Liver (tissue), 2 donors: ENCODE results near the gene LGALS9.

ENCODE experiments used
- GABPA ChIP-seq, 2 donors: IDR thresholded peaks in 1 of 2; conservative IDR thresholded peaks in 1 of 2; 2 replicates each; pipeline ENCODE4 v1.6.1; 2016; ENCODE audit warnings: antibody characterized with exemption in 2 of 2, mild to moderate bottlenecking in 1 of 2, moderate library complexity in 1 of 2
- TF ChIP-seq, protein P1 (sequence below): IDR thresholded peaks from 2 replicates; pipeline ENCODE4 v1.6.1; 2016; ENCODE audit warnings: antibody characterized with exemption
- donor health status: healthy.

DNA sequence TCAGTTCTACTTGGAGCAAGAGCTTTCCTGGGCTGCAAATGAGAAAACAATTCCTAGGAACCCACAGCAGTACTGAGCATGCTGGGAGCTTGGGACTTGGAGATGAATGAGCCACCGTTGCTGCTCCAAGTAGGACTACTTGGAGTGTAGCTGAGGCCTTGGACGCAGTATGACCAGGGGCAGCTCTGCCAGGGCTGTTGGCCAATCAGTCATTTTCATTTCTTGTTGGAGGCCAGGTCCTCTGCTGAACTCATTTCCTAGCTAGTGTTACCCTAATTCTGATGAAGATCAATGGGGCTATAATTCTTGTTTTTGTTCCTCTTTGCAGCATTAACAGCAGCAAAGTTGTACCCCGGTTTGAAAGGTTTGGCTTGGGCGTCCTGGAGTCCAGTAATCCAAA is 8.0 kb upstream of the LGALS9 start:
- TF ChIP-seq GABPA (IDR thresholded peaks at IDR 0.05 in 1 of 2, conservative IDR thresholded peaks at IDR 0.05 in 1 of 2) = no peak
- TF ChIP-seq, protein P1, sequence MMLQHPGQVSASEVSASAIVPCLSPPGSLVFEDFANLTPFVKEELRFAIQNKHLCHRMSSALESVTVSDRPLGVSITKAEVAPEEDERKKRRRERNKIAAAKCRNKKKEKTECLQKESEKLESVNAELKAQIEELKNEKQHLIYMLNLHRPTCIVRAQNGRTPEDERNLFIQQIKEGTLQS = no peak
